Calu3 (cell line): Measurements from ENCODE around the gene SELENOK. TPM values are rescaled to one million over a fixed set of nuclear protein-coding genes. Genes with fewer than 3 reads are reported as not detected.
"Not testable (repeated sequence)": the region's sequence is repeated elsewhere in the genome, so short reads cannot be mapped to it uniquely, and the experiment has no call there.

Experiments
- BruUV-seq: library from RNA; stranded (reverse); fragments of 400-500 nt; replicated peaks from 2 replicates; lab custom pipeline; 2021; lab: Mats Ljungman, UMichigan
- CTCF ChIA-PET: fragments of 300-600 bp; sonication (Branson Sonifier 250); formaldehyde crosslinking; loops from one replicate; lab custom pipeline; 2022; ENCODE audit warnings: antibody characterized with exemption; lab: Charles Lee
- DNase-seq: peaks from one replicate; pipeline ENCODE4 v3.0.0; 2022
- H3K27ac Mint-ChIP-seq: one replicate; pipeline ENCODE4 v1.8.0; 2022; ENCODE audit warnings: mixed read lengths; ENCODE audit not compliant: unreplicated experiment
- H3K27me3 Mint-ChIP-seq: one replicate; pipeline ENCODE4 v1.8.0; 2022; ENCODE audit warnings: mixed read lengths; ENCODE audit not compliant: unreplicated experiment
- H3K36me3 Mint-ChIP-seq: one replicate; pipeline ENCODE4 v1.8.0; 2022; ENCODE audit warnings: mild to moderate bottlenecking, moderate library complexity, mixed read lengths; ENCODE audit not compliant: insufficient read depth, unreplicated experiment
- H3K4me1 Mint-ChIP-seq: one replicate; pipeline ENCODE4 v1.8.0; 2022; ENCODE audit warnings: mild to moderate bottlenecking, low read depth, mixed read lengths; ENCODE audit not compliant: unreplicated experiment
- H3K4me3 Mint-ChIP-seq: one replicate; pipeline ENCODE4 v1.8.0; 2022; ENCODE audit warnings: mild to moderate bottlenecking, low read depth, moderate library complexity, mixed read lengths; ENCODE audit not compliant: unreplicated experiment
- H3K9me3 Mint-ChIP-seq: one replicate; pipeline ENCODE4 v1.8.0; 2022; ENCODE audit warnings: low read depth, mixed read lengths; ENCODE audit not compliant: unreplicated experiment
- intact Hi-C: fragments of 100-400 bp; cut with micrococcal nuclease; formaldehyde crosslinking; loops from one replicate; pipeline ENCODE4 v1.10.0; 2022; ENCODE audit not compliant: unreplicated experiment
- total RNA-seq: library from RNA; stranded (reverse); gene quantifications from 2 replicates; pipeline ENCODE4 v1.2.3, GENCODE V29; 2022
- TF ChIP-seq, protein P1 (sequence below): fragments of 200-600 bp; IDR thresholded peaks from one replicate; pipeline ENCODE4 v1.8.0; 2022; ENCODE audit warnings: antibody characterized with exemption; ENCODE audit not compliant: unreplicated experiment

SELENOK gene
- total RNA-seq, 1 experiment from 2014 or later: 52.0 TPM

DNA sequence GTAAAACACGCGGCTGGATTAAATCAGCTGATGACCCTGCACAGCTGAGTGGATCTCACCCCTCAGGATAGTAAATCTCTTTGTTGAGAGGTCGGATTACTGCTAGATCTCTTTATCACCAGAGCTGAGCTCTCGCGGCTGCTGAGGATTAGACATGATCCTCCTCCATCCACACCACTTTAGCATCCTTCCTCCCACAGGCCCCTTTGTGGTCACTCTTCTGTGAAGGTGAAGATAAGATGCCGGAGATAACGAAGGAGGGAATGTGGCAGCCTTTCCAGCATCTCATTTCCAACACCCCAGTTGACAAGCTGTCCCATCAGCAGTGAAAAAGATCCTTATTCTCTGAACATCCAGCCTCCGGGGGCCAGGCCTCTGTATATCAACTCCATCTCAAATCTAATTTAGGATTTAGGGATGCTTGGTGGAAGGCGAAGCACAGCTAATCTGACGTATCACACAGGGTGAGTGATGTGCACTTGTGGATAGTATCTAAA, 47.5 kb upstream of the SELENOK start:
- CTCF ChIA-PET: interaction anchor here (0.6 to 1.3 kb wide), 4 partner anchors 208 to 1052 kb away, joined by 3 to 14 read pairs (median 4); no protein-coding TSS in a partner anchor
- H3K4me1 Mint-ChIP-seq: no peaks in the 10 kb centered on the region
- H3K9me3 Mint-ChIP-seq: no peaks in the 10 kb centered on the region
- H3K4me3 Mint-ChIP-seq: no peak overlapping the region
- TF ChIP-seq, protein P1, sequence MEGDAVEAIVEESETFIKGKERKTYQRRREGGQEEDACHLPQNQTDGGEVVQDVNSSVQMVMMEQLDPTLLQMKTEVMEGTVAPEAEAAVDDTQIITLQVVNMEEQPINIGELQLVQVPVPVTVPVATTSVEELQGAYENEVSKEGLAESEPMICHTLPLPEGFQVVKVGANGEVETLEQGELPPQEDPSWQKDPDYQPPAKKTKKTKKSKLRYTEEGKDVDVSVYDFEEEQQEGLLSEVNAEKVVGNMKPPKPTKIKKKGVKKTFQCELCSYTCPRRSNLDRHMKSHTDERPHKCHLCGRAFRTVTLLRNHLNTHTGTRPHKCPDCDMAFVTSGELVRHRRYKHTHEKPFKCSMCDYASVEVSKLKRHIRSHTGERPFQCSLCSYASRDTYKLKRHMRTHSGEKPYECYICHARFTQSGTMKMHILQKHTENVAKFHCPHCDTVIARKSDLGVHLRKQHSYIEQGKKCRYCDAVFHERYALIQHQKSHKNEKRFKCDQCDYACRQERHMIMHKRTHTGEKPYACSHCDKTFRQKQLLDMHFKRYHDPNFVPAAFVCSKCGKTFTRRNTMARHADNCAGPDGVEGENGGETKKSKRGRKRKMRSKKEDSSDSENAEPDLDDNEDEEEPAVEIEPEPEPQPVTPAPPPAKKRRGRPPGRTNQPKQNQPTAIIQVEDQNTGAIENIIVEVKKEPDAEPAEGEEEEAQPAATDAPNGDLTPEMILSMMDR: no peak
- intact Hi-C loops: loop anchor here (5.0 kb wide), 3 partner anchors 188 to 1243 kb away; no protein-coding TSS in a partner anchor
- no peak for DNase-seq
- BruUV-seq: no TSS peak
- no peak overlapping the region for H3K27ac Mint-ChIP-seq
- H3K36me3 Mint-ChIP-seq: no peaks in the 10 kb centered on the region
- peaks cover 77% of the 10 kb centered on the region for H3K27me3 Mint-ChIP-seq

DNA sequence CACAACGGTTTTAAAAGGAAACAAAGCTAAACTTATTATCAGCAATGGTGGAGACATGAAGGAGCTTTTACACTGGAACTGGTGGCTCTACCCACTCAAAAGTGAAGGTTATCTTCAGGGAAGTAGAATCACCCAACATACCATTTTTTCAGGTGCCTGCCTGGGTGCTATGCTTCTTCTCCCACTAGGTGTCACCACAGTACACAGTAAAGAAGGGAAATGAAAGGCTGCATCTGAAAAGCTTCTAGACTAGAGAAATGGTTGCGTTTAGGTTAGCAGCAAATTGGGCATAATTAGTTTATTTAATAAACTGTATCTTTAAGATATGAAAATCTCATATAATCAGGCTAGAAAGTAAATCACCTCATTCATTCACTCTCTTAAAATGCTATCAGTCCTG, 47.0 kb upstream of the SELENOK start:
- CTCF ChIA-PET: interaction anchor here (0.6 to 1.3 kb wide), 4 partner anchors 208 to 1053 kb away, joined by 3 to 14 read pairs (median 4); no protein-coding TSS in a partner anchor
- DNase-seq: peak; percentile 58
- intact Hi-C loops: loop anchor here (1.0 to 5.0 kb wide), 4 partner anchors 189 to 1244 kb away; no protein-coding TSS in a partner anchor
- Mint-ChIP-seq H3K27ac (no peak overlapping the region), H3K4me1 (no peaks in the 10 kb centered on the region), H3K27me3 (peaks cover 72% of the 10 kb centered on the region), H3K9me3 (no peaks in the 10 kb centered on the region), H3K4me3 (no peak overlapping the region), H3K36me3 (no peaks in the 10 kb centered on the region)
- TF ChIP-seq, protein P1: peak; percentile 41
- BruUV-seq: no TSS peak

DNA sequence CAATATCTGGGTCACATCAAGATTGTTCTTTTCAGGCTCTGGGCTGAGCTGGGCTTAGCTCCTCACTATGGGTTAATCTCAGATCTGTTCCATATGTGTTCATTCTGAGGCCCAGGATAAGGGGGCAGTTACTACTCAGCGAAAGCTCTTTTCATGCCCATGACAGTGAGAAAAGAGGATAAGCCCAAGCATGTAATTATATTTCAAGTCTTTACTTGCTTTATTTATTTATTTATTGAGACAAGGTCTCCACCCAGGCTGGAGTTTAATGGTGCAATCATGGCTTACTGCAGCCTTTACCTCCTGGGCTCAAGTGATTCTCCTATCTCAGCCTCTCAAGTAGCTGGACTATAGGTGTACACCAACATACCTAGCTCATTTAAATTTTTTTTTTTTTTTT, 44.7 kb upstream of the SELENOK start:
- no peak for DNase-seq
- Mint-ChIP-seq H3K36me3 (no peaks in the 10 kb centered on the region), H3K4me1 (no peaks in the 10 kb centered on the region), H3K27ac (no peak overlapping the region), H3K27me3 (peaks cover 60% of the 10 kb centered on the region), H3K9me3 (no peaks in the 10 kb centered on the region), H3K4me3 (no peak overlapping the region)
- intact Hi-C loops: loop anchor here (5.0 kb wide), 3 partner anchors 191 to 1246 kb away; no protein-coding TSS in a partner anchor
- BruUV-seq: no TSS peak
- TF ChIP-seq, protein P1: no peak
- CTCF ChIA-PET: interaction anchor here (0.6 to 0.9 kb wide), 2 partner anchors 438 to 493 kb away, joined by 5 to 6 read pairs; no protein-coding TSS in a partner anchor

DNA sequence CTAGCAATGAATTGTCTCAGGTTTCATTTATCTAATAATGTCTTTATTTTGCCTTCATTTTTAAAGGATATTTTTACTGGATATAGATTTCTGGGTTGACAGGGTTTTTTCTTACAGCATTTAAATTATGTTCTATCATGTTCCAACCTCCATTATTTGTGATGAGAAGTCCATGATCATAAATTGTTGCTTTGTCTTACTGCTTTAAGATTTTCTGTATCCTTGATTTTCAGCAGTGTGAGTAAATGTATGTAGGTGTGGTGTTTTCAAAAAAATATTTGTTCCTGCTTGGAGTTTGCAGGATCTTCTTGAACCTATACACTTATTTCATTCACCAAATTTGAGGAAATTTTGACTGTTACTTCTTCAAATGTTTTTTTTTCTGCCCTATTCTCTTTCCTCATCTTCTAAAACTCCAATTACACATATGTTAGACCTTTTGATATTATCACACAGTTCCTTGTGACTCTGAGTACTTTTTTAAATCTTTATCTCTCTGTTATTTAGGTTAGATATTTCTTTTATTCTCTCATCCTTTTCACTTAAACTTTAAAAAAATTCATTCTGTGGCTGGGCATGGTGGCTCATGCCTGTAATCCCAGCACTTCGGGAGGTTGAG, 43.7 kb upstream of the SELENOK start:
- intact Hi-C loops: loop anchor here (5.0 kb wide), 3 partner anchors 192 to 1247 kb away; no protein-coding TSS in a partner anchor
- Mint-ChIP-seq H3K36me3 (no peaks in the 10 kb centered on the region), H3K27me3 (peaks cover 50% of the 10 kb centered on the region), H3K27ac (no peak overlapping the region), H3K4me3 (no peak overlapping the region), H3K9me3 (no peaks in the 10 kb centered on the region), H3K4me1 (no peaks in the 10 kb centered on the region)
- no peak for DNase-seq
- TF ChIP-seq, protein P1: no peak
- CTCF ChIA-PET: no interaction called here
- BruUV-seq: no TSS peak

DNA sequence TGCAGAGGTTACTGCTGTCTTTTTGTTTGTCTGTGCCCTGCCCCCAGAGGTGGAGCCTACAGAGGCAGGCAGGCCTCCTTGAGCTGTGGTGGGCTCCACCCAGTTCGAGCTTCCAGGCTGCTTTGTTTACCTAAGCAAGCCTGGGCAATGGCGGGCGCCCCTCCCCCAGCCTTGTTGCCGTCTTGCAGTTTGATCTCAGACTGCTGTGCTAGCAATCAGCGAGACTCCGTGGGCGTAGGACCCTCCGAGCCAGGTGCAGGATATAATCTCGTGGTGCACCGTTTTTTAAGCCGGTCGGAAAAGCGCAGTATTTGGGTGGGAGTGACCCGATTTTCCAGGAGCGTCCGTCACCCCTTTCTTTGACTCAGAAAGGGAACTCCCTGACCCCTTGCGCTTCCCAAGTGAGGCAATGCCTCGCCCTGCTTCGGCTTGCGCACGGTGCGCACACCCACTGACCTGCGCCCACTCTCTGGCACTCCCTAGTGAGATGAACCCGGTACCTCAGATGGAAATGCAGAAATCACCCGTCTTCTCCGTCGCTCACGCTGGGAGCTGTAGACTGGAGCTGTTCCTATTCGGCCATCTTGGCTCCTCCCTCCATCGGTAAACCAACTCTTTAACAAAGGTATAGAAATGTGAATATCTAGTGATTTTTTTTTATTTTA, 35.7 kb upstream of the SELENOK start:
- H3K36me3 Mint-ChIP-seq, H3K4me1 Mint-ChIP-seq, H3K27me3 Mint-ChIP-seq, DNase-seq, CTCF ChIA-PET, intact Hi-C loops, H3K4me3 Mint-ChIP-seq, BruUV-seq, H3K9me3 Mint-ChIP-seq, H3K27ac Mint-ChIP-seq: not testable (repeated sequence)
